Measurements from ENCODE around the gene HOXD3. TPM values are rescaled to one million over a fixed set of nuclear protein-coding genes. Genes with fewer than 3 reads are reported as not detected.

HOXD3 gene
- total RNA-seq, 2 experiments from 2014 or later: not detected

GRCh38 chr2:176129813-176130146 is 27.3 kb upstream of the HOXD3 start:
- intact Hi-C loops (cut with micrococcal nuclease; ENCODE audit: unreplicated experiment): loop anchor here (5.0 kb wide), 1 partner anchor 423 kb away; no protein-coding TSS in a partner anchor
- no peak overlapping the region for H3K4me3 ChIP-seq (ENCODE audit: low read depth, low read length, poor library complexity, severe bottlenecking)
- BruUV-seq (replicated peaks): no TSS peak

GRCh38 chr2:176130147-176130956 is 26.8 kb upstream of the HOXD3 start:
- H3K9me3 ChIP-seq (ENCODE audit: low read length): no peaks in the 10 kb centered on the region
- TF ChIP-seq, protein P1, sequence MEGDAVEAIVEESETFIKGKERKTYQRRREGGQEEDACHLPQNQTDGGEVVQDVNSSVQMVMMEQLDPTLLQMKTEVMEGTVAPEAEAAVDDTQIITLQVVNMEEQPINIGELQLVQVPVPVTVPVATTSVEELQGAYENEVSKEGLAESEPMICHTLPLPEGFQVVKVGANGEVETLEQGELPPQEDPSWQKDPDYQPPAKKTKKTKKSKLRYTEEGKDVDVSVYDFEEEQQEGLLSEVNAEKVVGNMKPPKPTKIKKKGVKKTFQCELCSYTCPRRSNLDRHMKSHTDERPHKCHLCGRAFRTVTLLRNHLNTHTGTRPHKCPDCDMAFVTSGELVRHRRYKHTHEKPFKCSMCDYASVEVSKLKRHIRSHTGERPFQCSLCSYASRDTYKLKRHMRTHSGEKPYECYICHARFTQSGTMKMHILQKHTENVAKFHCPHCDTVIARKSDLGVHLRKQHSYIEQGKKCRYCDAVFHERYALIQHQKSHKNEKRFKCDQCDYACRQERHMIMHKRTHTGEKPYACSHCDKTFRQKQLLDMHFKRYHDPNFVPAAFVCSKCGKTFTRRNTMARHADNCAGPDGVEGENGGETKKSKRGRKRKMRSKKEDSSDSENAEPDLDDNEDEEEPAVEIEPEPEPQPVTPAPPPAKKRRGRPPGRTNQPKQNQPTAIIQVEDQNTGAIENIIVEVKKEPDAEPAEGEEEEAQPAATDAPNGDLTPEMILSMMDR (conservative IDR thresholded peaks at IDR 0.05; ENCODE audit: low read length): no peak
- no peak; the same call in 1 of the 2 replicates for TF ChIP-seq EZH2phosphoT487 (IDR thresholded peaks at IDR 0.05; ENCODE audit: borderline replicate concordance, low read depth, low read length)
- H3K36me3 ChIP-seq (ENCODE audit: insufficient read depth, low read length): no peaks in the 10 kb centered on the region
- ChIA-PET POLR2A (no interaction called here), CTCF (ENCODE audit: unreplicated experiment) (no interaction called here)
- intact Hi-C loops (cut with micrococcal nuclease; ENCODE audit: unreplicated experiment): no loop called here
- H4K20me1 ChIP-seq (ENCODE audit: insufficient read depth, low read length): no peaks in the 10 kb centered on the region
- no peak for DNase-seq (ENCODE audit: low spot score)
- H3K4me1 ChIP-seq (ENCODE audit: insufficient read depth, low read length, poor library complexity, severe bottlenecking): no peaks in the 10 kb centered on the region
- no peak overlapping the region for H3K27ac ChIP-seq (ENCODE audit: low read depth, low read length, poor library complexity, severe bottlenecking)
- no peak overlapping the region for H3K4me2 ChIP-seq (ENCODE audit: low read length)
- BruUV-seq (replicated peaks): no TSS peak
- no peaks in the 10 kb centered on the region for H3K9me2 ChIP-seq (ENCODE audit: insufficient read depth, low read length)
- H3K79me2 ChIP-seq (ENCODE audit: insufficient read depth, low read depth, low read length): no peaks in the 10 kb centered on the region
- no peak overlapping the region for H2AFZ ChIP-seq (ENCODE audit: low read length)
- H3K4me3 ChIP-seq (ENCODE audit: low read depth, low read length, poor library complexity, severe bottlenecking): no peak overlapping the region

More at GRCh38 chr2:176129813-176130146, 27.3 kb upstream of the HOXD3 start:
- DNase-seq (ENCODE audit: low spot score): no peak
- H2AFZ ChIP-seq (ENCODE audit: low read length): no peak overlapping the region
- ChIA-PET CTCF (ENCODE audit: unreplicated experiment) (no interaction called here), POLR2A (no interaction called here)
- no peaks in the 10 kb centered on the region for H4K20me1 ChIP-seq (ENCODE audit: insufficient read depth, low read length)
- no peaks in the 10 kb centered on the region for H3K36me3 ChIP-seq (ENCODE audit: insufficient read depth, low read length)
- no peaks in the 10 kb centered on the region for H3K9me2 ChIP-seq (ENCODE audit: insufficient read depth, low read length)
- no peak overlapping the region for H3K4me2 ChIP-seq (ENCODE audit: low read length)
- H3K27ac ChIP-seq (ENCODE audit: low read depth, low read length, poor library complexity, severe bottlenecking): no peak overlapping the region
- no peaks in the 10 kb centered on the region for H3K4me1 ChIP-seq (ENCODE audit: insufficient read depth, low read length, poor library complexity, severe bottlenecking)
- no peaks in the 10 kb centered on the region for H3K79me2 ChIP-seq (ENCODE audit: insufficient read depth, low read depth, low read length)
- no peaks in the 10 kb centered on the region for H3K9me3 ChIP-seq (ENCODE audit: low read length)
- no peak for TF ChIP-seq EZH2phosphoT487 (IDR thresholded peaks at IDR 0.05; ENCODE audit: borderline replicate concordance, low read depth, low read length)
- TF ChIP-seq, protein P1 (conservative IDR thresholded peaks at IDR 0.05; ENCODE audit: low read length): no peak

All from OCI-LY7 (cell line).